ENCODE results near the gene RFT1. TPM values are rescaled to one million over a fixed set of nuclear protein-coding genes. Genes with fewer than 3 reads are reported as not detected.
A peak's percentile ranks its signal among the peaks of the same experiment; 100 is the strongest.

RFT1 gene
- total and polyA plus RNA-seq, 2 of the 13 experiments (the other 11 are each of a cell fraction or from before 2014, with no cell fraction given) = 23.2 to 37.0 TPM

DNA sequence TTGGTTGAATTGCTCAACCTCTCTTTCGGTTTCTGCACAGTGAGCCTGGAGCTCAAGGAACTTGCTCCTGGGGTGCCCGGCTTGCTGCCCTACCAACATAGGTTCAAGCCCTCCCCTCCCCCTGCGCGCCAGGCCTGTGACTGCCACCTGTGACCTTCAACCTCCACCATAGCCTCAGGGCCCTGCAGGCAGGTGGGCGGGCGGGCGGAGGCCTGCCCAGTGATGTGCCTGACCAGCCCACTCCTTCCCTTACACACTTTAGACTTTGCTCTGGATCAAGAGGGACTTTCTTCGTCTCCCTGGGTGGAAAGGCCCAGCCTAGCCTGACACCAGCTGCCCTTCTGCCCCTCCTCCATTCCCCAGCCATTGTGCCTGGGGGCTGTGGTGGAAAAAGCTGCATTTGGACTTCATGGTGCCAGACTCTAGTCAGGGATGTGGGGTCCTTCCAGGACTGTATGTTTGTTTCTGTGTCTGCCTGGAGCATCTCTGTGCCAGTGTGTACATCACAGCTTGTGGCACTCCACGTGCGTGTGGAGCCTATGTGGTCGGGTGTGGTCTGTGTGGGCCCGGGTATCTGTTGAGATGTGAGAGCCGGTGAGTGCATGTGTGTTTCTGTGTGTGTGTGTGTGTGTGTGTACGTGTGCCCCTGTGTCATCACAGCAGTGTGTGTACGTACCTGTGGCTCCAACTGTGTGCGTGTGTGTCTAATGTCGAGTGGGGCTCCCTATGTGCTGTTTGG lies 40.3 kb upstream of the RFT1 start (continued):
- TF ChIP-seq ZHX1 (CRISPR knock-in tag; IDR thresholded peaks at IDR 0.05; ENCODE audit: low read depth) (peak; percentile 74; the same call in 1 of the 2 replicates), ZNF687 (CRISPR knock-in tag; IDR thresholded peaks at IDR 0.05) (peak; percentile 93), MXI1 (IDR thresholded peaks at IDR 0.05; ENCODE audit: borderline replicate concordance, low read depth, low read length) (no peak), BORCS8-MEF2B (CRISPR knock-in tag; IDR thresholded peaks at IDR 0.05) (peak; percentile 53), NCOR1 (IDR thresholded peaks at IDR 0.05; ENCODE audit: borderline replicate concordance, low read length) (peak; percentile 38; the same call in 1 of the 2 replicates), PITX1 (CRISPR knock-in tag; IDR thresholded peaks at IDR 0.05) (peak; percentile 57; the same call in 1 of the 2 replicates), RBAK (CRISPR knock-in tag; IDR thresholded peaks at IDR 0.05) (no peak), KLF11 (CRISPR knock-in tag; IDR thresholded peaks at IDR 0.05) (no peak), ZSCAN30 (CRISPR knock-in tag; IDR thresholded peaks at IDR 0.05) (no peak), ZNF207 (IDR thresholded peaks at IDR 0.05; ENCODE audit: borderline replicate concordance) (no peak), ZNF512 (CRISPR knock-in tag; IDR thresholded peaks at IDR 0.05) (no peak), ZNF232 (CRISPR knock-in tag; IDR thresholded peaks at IDR 0.05; ENCODE audit: borderline replicate concordance) (peak; percentile 32; the same call in 1 of the 2 replicates), ZNF121 (CRISPR knock-in tag; IDR thresholded peaks at IDR 0.05) (peak; percentile 76), ZFP36 (IDR thresholded peaks at IDR 0.05; ENCODE audit: borderline replicate concordance, low read depth, low read length, partially characterized antibody) (no peak), SMYD3 (CRISPR knock-in tag; IDR thresholded peaks at IDR 0.05) (no peak), ZNF749 (CRISPR knock-in tag; IDR thresholded peaks at IDR 0.05; ENCODE audit: borderline replicate concordance) (no peak), TFDP2 (CRISPR knock-in tag; IDR thresholded peaks at IDR 0.05) (no peak; the same call in 1 of the 2 replicates), TBL1XR1 (IDR thresholded peaks at IDR 0.05; ENCODE audit: borderline replicate concordance, low read length, partially characterized antibody) (no peak), ZNF850 (CRISPR knock-in tag; conservative IDR thresholded peaks at IDR 0.05) (no peak), SUZ12 (IDR thresholded peaks at IDR 0.05; ENCODE audit: low read depth, low read length) (no peak)
